NT2/D1 (cell line): ENCODE measurements around the gene MYO5C.

Experiments
- SUZ12 ChIP-seq: IDR thresholded peaks from 2 replicates; pipeline ENCODE4 v1.6.1; 2011; ENCODE audit not compliant: insufficient read length, insufficient read depth; ENCODE audit errors: extremely low read depth
- ZNF274 ChIP-seq: IDR thresholded peaks from 2 replicates; pipeline ENCODE4 v1.6.1; 2011; ENCODE audit warnings: mild to moderate bottlenecking, low read depth, low read length

DNA sequence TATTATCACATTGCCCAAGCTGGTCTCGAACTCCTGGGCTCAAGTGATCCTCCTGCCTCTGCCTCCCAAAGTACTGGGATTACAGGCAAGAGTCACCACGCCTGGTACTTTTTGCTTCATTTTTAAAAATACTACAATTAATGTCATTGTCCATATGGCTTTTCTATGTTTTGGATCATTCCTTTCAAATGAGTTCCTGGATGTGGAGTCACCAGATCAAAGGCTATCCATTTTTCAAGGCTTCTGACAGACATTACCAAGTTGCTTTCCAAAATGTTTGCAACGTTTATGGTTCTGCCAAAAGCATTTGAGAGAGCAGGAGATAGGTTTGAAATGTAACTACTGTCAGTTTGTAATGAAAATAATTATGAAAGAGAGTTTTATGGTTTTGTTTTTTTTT is 148.8 kb downstream of the MYO5C start:
- TF ChIP-seq SUZ12 = no peak
- no peak for TF ChIP-seq ZNF274
